GM23248 (cell line): Measurements from ENCODE around the gene ARL5B. TPM values are rescaled to one million over a fixed set of nuclear protein-coding genes. Genes with fewer than 3 reads are reported as not detected.
"Not testable (repeated sequence)": the region's sequence is repeated elsewhere in the genome, so short reads cannot be mapped to it uniquely, and the experiment has no call there.

Experiments
- DNase-seq: peaks from one replicate; pipeline ENCODE4 v3.0.0-alpha.2; 2015
- H2AFZ ChIP-seq: fragments of 200-600 bp; sonication (generic); 2 replicates; pipeline ENCODE4 v1.6.1; 2016; ENCODE audit warnings: antibody characterized with exemption
- H3F3A ChIP-seq: fragments of 200-600 bp; sonication (generic); 2 replicates; pipeline ENCODE4 v1.6.1; 2016; ENCODE audit warnings: mild to moderate bottlenecking, antibody characterized with exemption, mixed run types; ENCODE audit not compliant: insufficient read depth
- H3K27ac ChIP-seq: fragments of 200-600 bp; sonication (generic); 2 replicates; pipeline ENCODE4 v1.5.1; 2016; ENCODE audit warnings: mild to moderate bottlenecking
- H3K27me3 ChIP-seq: fragments of 200-600 bp; sonication (generic); replicated peaks from 2 replicates; pipeline ENCODE4 v1.6.1; 2016; ENCODE audit warnings: mild to moderate bottlenecking; ENCODE audit not compliant: insufficient read depth
- H3K36me3 ChIP-seq: fragments of 200-600 bp; sonication (generic); 2 replicates; pipeline ENCODE4 v1.6.1; 2016; ENCODE audit warnings: low read depth, mild to moderate bottlenecking
- H3K4me1 ChIP-seq: fragments of 200-600 bp; sonication (generic); 2 replicates; pipeline ENCODE4 v1.6.1; 2016; ENCODE audit warnings: mild to moderate bottlenecking; ENCODE audit not compliant: insufficient read depth
- H3K4me2 ChIP-seq: fragments of 200-600 bp; sonication (generic); one replicate; pipeline ENCODE4 v1.6.1; 2016; ENCODE audit warnings: mild to moderate bottlenecking; ENCODE audit not compliant: unreplicated experiment
- H3K4me3 ChIP-seq: fragments of 200-600 bp; sonication (generic); 2 replicates; pipeline ENCODE4 v1.5.1; 2016; ENCODE audit warnings: mild to moderate bottlenecking
- H3K79me2 ChIP-seq: fragments of 200-600 bp; sonication (generic); 2 replicates; pipeline ENCODE4 v1.6.1; 2016; ENCODE audit warnings: mild to moderate bottlenecking; ENCODE audit not compliant: insufficient read depth
- H3K9ac ChIP-seq: fragments of 200-600 bp; sonication (generic); 2 replicates; pipeline ENCODE4 v1.6.1; 2016; ENCODE audit warnings: mild to moderate bottlenecking
- H3K9me2 ChIP-seq: fragments of 200-600 bp; sonication (generic); 2 replicates; pipeline ENCODE4 v1.6.1; 2016; ENCODE audit warnings: mixed run types, mild to moderate bottlenecking, moderate library complexity; ENCODE audit not compliant: insufficient read depth
- H3K9me3 ChIP-seq: fragments of 200-600 bp; sonication (generic); one replicate; pipeline ENCODE4 v1.6.1; 2017; ENCODE audit warnings: low read depth
- H4K20me1 ChIP-seq: fragments of 200-600 bp; sonication (generic); 2 replicates; pipeline ENCODE4 v1.6.0; 2016; ENCODE audit not compliant: insufficient read depth
- EZH2 ChIP-seq: fragments of 200-600 bp; sonication (generic); IDR thresholded peaks from 2 replicates; pipeline ENCODE4 v1.6.1; 2018; ENCODE audit warnings: antibody characterized with exemption, mild to moderate bottlenecking; ENCODE audit not compliant: insufficient read depth, poor library complexity, severe bottlenecking
- EZH2phosphoT487 ChIP-seq: fragments of 200-600 bp; sonication (generic); IDR thresholded peaks from 2 replicates; pipeline ENCODE4 v1.6.1; 2018; ENCODE audit warnings: antibody characterized with exemption, moderate library complexity, mild to moderate bottlenecking, low read depth; ENCODE audit not compliant: insufficient read depth
- WGBS, 2 experiments: methylation state at CpG; one replicate each; pipeline ENCODE4 v1.1.6; 2015 to 2017; ENCODE audit warnings: low lambda C conversion rate in 2 of 2, low coverage in 1 of 2; ENCODE audit errors: missing lambda C conversion rate in 2 of 2; 5-methylcytosine and 5-hydroxymethylcytosine counted together
- in situ Hi-C: fragments of 300-500 bp; cut with MboI; formaldehyde crosslinking; loops from 2 replicates; pipeline ENCODE4 v1.15.0; 2020
- polyA plus RNA-seq: library from polyadenylated mRNA; unstranded; fragments of >200 nt; fragmentation: Nextera tagmentation; extraction: Ambion mirVana; gene quantifications from 2 replicates; pipeline ENCODE4 v1.2.1, GENCODE V29; 2016
- total RNA-seq: library from RNA; depleted of rRNA; stranded (reverse); fragments of >200 nt; shearing (Covaris generic); gene quantifications from 2 replicates; pipeline ENCODE4 v1.2.3, GENCODE V29; 2014

The ARL5B gene
- total and polyA plus RNA-seq, 2 experiments from 2014 or later, result 5.2 to 10.7 TPM

DNA sequence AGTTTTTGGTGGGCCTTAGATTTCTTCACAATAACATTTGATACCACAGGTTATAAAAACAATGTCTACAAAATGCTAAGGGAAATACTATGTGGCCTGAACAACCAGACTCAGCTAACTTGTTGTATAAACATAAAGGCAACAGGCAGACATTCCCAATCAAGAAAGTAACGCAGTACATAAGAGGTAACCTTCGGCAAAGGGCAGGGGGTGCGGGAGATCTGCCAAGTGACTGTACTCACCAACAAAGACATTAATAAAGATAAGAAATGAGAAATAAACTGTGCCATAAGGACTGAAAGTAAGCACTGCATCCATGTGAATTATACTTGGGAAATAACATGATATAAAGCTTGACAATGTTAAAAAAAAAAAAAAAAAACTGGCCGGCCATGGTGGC is 23.2 kb upstream of the ARL5B start:
- no peak for DNase-seq
- Histone ChIP-seq H4K20me1 (no peaks in the 10 kb centered on the region), H3K9ac (no peak overlapping the region), H3K4me3 (no peak overlapping the region), H2AFZ (no peak overlapping the region), H3K4me2 (no peak overlapping the region), H3K27me3 (no peaks in the 10 kb centered on the region), H3F3A (no peaks in the 10 kb centered on the region), H3K79me2 (no peaks in the 10 kb centered on the region), H3K9me2 (no peaks in the 10 kb centered on the region), H3K36me3 (no peaks in the 10 kb centered on the region), H3K4me1 (no peaks in the 10 kb centered on the region), H3K9me3 (no peaks in the 10 kb centered on the region), H3K27ac (no peak overlapping the region)
- in situ Hi-C loops, result no loop called here
- 95 to 98% methylated on average over 4 of the region's 4 CpGs for whole genome bisulfite sequencing, 2 experiments
- TF ChIP-seq EZH2phosphoT487 (no peak), EZH2 (no peak)

DNA sequence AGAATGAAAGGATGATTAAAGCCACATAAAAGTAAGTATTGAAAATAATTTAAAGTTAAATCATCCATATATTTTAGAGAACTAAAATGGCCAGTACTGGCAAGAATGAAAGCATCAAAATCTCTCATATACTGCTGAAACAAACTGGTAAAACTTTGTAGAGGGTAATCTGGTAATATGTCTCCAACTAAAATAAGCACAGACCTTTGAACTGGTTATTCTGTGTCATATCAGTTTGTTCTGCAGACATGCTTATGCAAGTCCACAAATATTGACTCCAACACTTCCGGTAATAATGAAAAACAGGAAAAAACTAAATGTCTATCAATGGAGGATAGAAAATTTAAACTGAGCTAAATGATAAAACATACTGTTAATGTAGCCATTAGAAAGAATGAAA is 21.8 kb upstream of the ARL5B start:
- H2AFZ ChIP-seq, H3K9ac ChIP-seq, H3K4me1 ChIP-seq, H3F3A ChIP-seq, H3K27ac ChIP-seq, DNase-seq, H3K27me3 ChIP-seq, H3K79me2 ChIP-seq, H4K20me1 ChIP-seq, H3K4me3 ChIP-seq, H3K36me3 ChIP-seq, H3K4me2 ChIP-seq, H3K9me3 ChIP-seq, in situ Hi-C loops, H3K9me2 ChIP-seq: not testable (repeated sequence)
- WGBS, 2 experiments, result 92 to 96% methylated on average over 1 of the region's 1 CpG

DNA sequence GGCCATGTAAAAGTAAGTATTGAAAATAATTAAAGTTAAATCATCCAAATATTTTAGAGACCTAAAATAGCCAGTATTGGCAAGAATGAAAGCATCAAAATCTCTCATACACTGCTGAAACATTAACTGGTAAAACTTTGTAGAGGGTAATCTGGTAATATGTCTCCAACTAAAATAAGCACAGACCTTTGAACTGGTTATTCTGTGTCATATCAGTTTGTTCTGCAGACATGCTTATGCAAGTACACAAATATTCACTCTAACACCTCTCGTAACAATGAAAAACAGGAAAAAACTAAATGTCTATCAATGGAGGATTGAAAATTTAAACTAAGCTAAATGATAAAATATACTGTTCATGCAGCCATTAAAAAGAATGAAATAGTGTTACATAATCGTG is 19.5 kb upstream of the ARL5B start:
- DNase-seq, H3K9ac ChIP-seq, H3K9me2 ChIP-seq, in situ Hi-C loops, H3K4me2 ChIP-seq, H3K4me1 ChIP-seq, H3K27me3 ChIP-seq, H3F3A ChIP-seq, H3K36me3 ChIP-seq, H3K27ac ChIP-seq, H2AFZ ChIP-seq, H3K4me3 ChIP-seq, H4K20me1 ChIP-seq, H3K79me2 ChIP-seq, H3K9me3 ChIP-seq: not testable (repeated sequence)
- WGBS, 2 experiments, result 96 to 100% methylated on average over 2 of the region's 2 CpGs

DNA sequence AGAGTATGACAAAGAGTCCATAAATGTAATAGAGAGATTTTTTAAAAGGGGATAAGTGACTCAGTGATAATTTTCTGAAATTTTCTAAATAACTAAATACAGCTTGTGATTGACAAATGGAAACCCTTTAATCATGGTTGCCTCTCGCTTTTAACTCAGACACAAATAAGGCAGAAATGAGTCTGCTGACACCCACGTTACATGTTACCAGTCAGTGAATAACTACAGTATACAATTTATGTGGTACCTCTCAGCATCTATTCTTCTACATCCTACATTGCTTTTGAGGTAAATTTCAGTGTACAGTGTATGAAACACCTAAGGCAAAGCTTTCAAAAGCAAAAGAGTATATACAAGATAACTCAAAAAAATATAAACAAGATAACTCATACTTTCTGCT is 12.1 kb upstream of the ARL5B start:
- in situ Hi-C loops, result no loop called here
- Histone ChIP-seq H3K9me3 (no peaks in the 10 kb centered on the region), H3K27ac (no peak overlapping the region), H3K79me2 (peaks cover 24% of the 10 kb centered on the region), H3K9ac (no peak overlapping the region), H3K4me3 (no peak overlapping the region), H3K4me1 (peaks cover 15% of the 10 kb centered on the region), H2AFZ (no peak overlapping the region), H3F3A (0 out of 2 replicates have a peak, but pooled peaks cover 3% of the 10 kb centered on the region), H3K9me2 (no peaks in the 10 kb centered on the region), H3K4me2 (no peak overlapping the region), H3K27me3 (no peaks in the 10 kb centered on the region), H4K20me1 (no peaks in the 10 kb centered on the region), H3K36me3 (no peaks in the 10 kb centered on the region)
- DNase-seq, result no peak
- TF ChIP-seq EZH2 (no peak), EZH2phosphoT487 (no peak)
- WGBS, 2 experiments, result 98 to 100% methylated on average over 2 of the region's 2 CpGs

DNA sequence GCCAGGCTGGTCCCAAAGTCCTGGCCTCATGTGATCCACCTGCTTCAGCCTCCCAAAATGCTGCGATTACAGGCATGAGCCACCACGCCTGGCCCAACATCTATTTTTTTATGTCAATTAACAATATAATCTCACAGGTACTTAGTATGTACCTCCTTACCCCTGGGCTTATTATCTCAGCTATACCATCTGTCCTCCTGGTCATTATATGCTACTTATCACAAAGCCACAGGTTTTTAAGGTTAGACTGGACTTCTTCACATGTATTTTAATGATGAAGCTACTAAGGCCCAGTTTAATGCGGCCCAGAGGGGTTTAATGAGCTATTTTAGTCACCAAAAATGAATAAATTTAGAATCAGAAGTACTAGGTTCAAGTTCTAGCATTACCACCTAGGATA is 11.3 kb upstream of the ARL5B start:
- WGBS, 2 experiments, result 96 to 98% methylated on average over 3 of the region's 3 CpGs
- Histone ChIP-seq H2AFZ (no peak overlapping the region), H3K27me3 (no peaks in the 10 kb centered on the region), H3K27ac (no peak overlapping the region), H3K4me2 (no peak overlapping the region), H3K36me3 (no peaks in the 10 kb centered on the region), H3K4me3 (no peak overlapping the region), H3K9ac (no peak overlapping the region), H3F3A (0 out of 2 replicates have a peak, but pooled peaks cover 3% of the 10 kb centered on the region), H4K20me1 (no peaks in the 10 kb centered on the region), H3K9me3 (no peaks in the 10 kb centered on the region), H3K79me2 (peaks cover 24% of the 10 kb centered on the region), H3K4me1 (peaks cover 15% of the 10 kb centered on the region), H3K9me2 (no peaks in the 10 kb centered on the region)
- no peak for DNase-seq
- in situ Hi-C loops, result no loop called here
- TF ChIP-seq EZH2phosphoT487, result no peak
- TF ChIP-seq EZH2, result no peak
